Astrocyte (in vitro differentiated cells and primary cell): ENCODE results near the gene ARHGEF11. TPM values are rescaled to one million over a fixed set of nuclear protein-coding genes. Genes with fewer than 3 reads are reported as not detected.

Source experiments
- DNase-seq: peaks from one replicate; pipeline ENCODE4 v3.0.0-alpha.2; 2010; ENCODE audit warnings: low read depth
- FAIRE-seq: peaks from 2 replicates; lab custom pipeline; 2011; peaks lifted over from hg19 to GRCh38; lab: Jason Lieb, UNC
- H2AFZ ChIP-seq: 2 replicates; pipeline ENCODE4 v1.6.0; 2012; ENCODE audit warnings: low read depth, low read length, inconsistent platforms
- H3K27ac ChIP-seq: 2 replicates; pipeline ENCODE4 v1.5.1; 2011; ENCODE audit warnings: low read depth, low read length, inconsistent platforms
- H3K27me3 ChIP-seq: 2 replicates; pipeline ENCODE4 v1.6.0; 2011; ENCODE audit warnings: low read length, inconsistent platforms; ENCODE audit not compliant: insufficient read depth
- H3K36me3 ChIP-seq: 2 replicates; pipeline ENCODE4 v1.5.1; 2011; ENCODE audit warnings: low read length, inconsistent platforms; ENCODE audit not compliant: insufficient read depth
- H3K4me1 ChIP-seq: 2 replicates; pipeline ENCODE4 v1.5.1; 2011; ENCODE audit warnings: low read length, inconsistent platforms; ENCODE audit not compliant: insufficient read depth
- H3K4me2 ChIP-seq: 2 replicates; pipeline ENCODE4 v1.6.0; 2012; ENCODE audit warnings: low read length, inconsistent platforms
- H3K4me3 ChIP-seq: 2 replicates; pipeline ENCODE4 v1.5.1; 2011; ENCODE audit warnings: low read depth, mild to moderate bottlenecking, low read length, inconsistent platforms; ENCODE audit not compliant: insufficient read depth
- H3K79me2 ChIP-seq: 2 replicates; pipeline ENCODE4 v1.6.0; 2012; ENCODE audit warnings: mild to moderate bottlenecking, low read length, inconsistent platforms; ENCODE audit not compliant: insufficient read depth
- H3K9ac ChIP-seq: 2 replicates; pipeline ENCODE4 v1.6.0; 2012; ENCODE audit warnings: mild to moderate bottlenecking, low read length, inconsistent platforms
- H3K9me3 ChIP-seq: 2 replicates; pipeline ENCODE4 v1.5.1; 2012; ENCODE audit warnings: low read depth, mild to moderate bottlenecking, low read length, inconsistent platforms; ENCODE audit not compliant: insufficient read depth
- H4K20me1 ChIP-seq: 2 replicates; pipeline ENCODE4 v1.6.0; 2012; ENCODE audit warnings: low read length, inconsistent platforms; ENCODE audit not compliant: insufficient read depth
- H3K27ac Mint-ChIP-seq: one replicate; pipeline ENCODE4 v1.8.0; 2021; ENCODE audit warnings: mild to moderate bottlenecking, mixed read lengths; ENCODE audit not compliant: unreplicated experiment
- H3K27me3 Mint-ChIP-seq: one replicate; pipeline ENCODE4 v1.8.0; 2021; ENCODE audit warnings: low read depth, mixed read lengths; ENCODE audit not compliant: unreplicated experiment
- H3K36me3 Mint-ChIP-seq: one replicate; pipeline ENCODE4 v1.8.0; 2021; ENCODE audit warnings: low read depth, mixed read lengths; ENCODE audit not compliant: unreplicated experiment
- H3K4me1 Mint-ChIP-seq: one replicate; pipeline ENCODE4 v1.8.0; 2021; ENCODE audit warnings: low read depth, mixed read lengths; ENCODE audit not compliant: unreplicated experiment
- H3K4me3 Mint-ChIP-seq: one replicate; pipeline ENCODE4 v1.8.0; 2021; ENCODE audit warnings: mild to moderate bottlenecking, moderate library complexity, mixed read lengths; ENCODE audit not compliant: unreplicated experiment
- H3K9me3 Mint-ChIP-seq: one replicate; pipeline ENCODE4 v1.8.0; 2021; ENCODE audit warnings: mild to moderate bottlenecking, mixed read lengths; ENCODE audit not compliant: unreplicated experiment
- CTCF ChIP-seq: IDR thresholded peaks from 2 replicates; pipeline ENCODE4 v1.5.1; 2011; ENCODE audit warnings: low read depth, mild to moderate bottlenecking, inconsistent platforms, low read length, moderate library complexity; ENCODE audit not compliant: insufficient read depth
- EZH2 ChIP-seq: IDR thresholded peaks from 2 replicates; pipeline ENCODE4 v1.6.1; 2012; ENCODE audit warnings: mild to moderate bottlenecking, low read length, inconsistent platforms; ENCODE audit not compliant: insufficient read depth
- total RNA-seq: library from RNA; stranded (reverse); gene quantifications from 2 replicates; pipeline ENCODE4 v1.2.1, GENCODE V29; 2021

ARHGEF11 gene
- total RNA-seq, 1 donor from 2014 or later: 29.2 TPM

DNA sequence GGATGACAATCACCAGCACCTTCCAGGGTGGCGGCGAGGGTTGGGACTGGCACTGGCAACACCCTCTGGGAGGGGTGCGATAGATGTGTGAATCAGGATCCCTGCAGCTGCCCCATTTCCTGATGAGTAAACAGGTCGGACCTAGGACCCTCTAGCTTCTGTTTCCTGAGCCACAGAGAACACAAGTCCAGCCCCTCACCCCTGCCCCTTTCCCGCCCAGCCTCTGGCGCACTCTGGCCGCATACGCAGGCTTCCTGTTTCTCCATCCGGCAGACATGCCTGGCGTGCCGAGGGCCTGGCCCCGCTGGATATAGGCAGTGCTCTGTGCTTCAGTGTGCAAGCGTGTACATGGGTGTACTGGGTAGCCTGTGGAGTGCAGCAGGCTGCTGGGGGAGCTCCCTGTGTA, 147.4 kb downstream of the ARHGEF11 start:
- Histone ChIP-seq H3K36me3 (no peaks in the 10 kb centered on the region), H4K20me1 (peaks cover 20% of the 10 kb centered on the region), H3K9me3 (no peaks in the 10 kb centered on the region), H3K4me2 (peak overlapping the region; percentile 82), H3K9ac (peak overlapping the region; percentile 76), H2AFZ (no peak overlapping the region), H3K27ac (peak overlapping the region; percentile 96), H3K4me3 (no peak overlapping the region), H3K79me2 (peaks cover 72% of the 10 kb centered on the region), H3K4me1 (peaks cover 82% of the 10 kb centered on the region), H3K27me3 (no peaks in the 10 kb centered on the region)
- peaks cover 8% of the 10 kb centered on the region for H3K27me3 Mint-ChIP-seq
- no peak overlapping the region for H3K4me3 Mint-ChIP-seq
- H3K4me1 Mint-ChIP-seq: peaks cover 55% of the 10 kb centered on the region
- DNase-seq: peak; percentile 63
- peak overlapping the region; percentile 98 for H3K27ac Mint-ChIP-seq
- no peak for FAIRE-seq
- peaks cover 3% of the 10 kb centered on the region for H3K9me3 Mint-ChIP-seq
- H3K36me3 Mint-ChIP-seq: peaks cover 2% of the 10 kb centered on the region
- TF ChIP-seq CTCF (no peak), EZH2 (no peak)

- Mint-ChIP-seq H3K27me3 (peaks cover 7% of the 10 kb centered on the region), H3K4me1 (peaks cover 51% of the 10 kb centered on the region), H3K9me3 (peaks cover 3% of the 10 kb centered on the region), H3K36me3 (peaks cover 2% of the 10 kb centered on the region), H3K4me3 (peak overlapping the region; percentile 74), H3K27ac (peak overlapping the region; percentile 98)
- peak overlapping the region; percentile 82 for H3K4me2 ChIP-seq
- H3K79me2 ChIP-seq: peaks cover 63% of the 10 kb centered on the region
- H3K27ac ChIP-seq: peak overlapping the region; percentile 96
- H4K20me1 ChIP-seq: peaks cover 12% of the 10 kb centered on the region
- no peaks in the 10 kb centered on the region for H3K27me3 ChIP-seq
- TF ChIP-seq EZH2 (no peak), CTCF (no peak)
- FAIRE-seq: no peak
- H3K9me3 ChIP-seq: no peaks in the 10 kb centered on the region
- H2AFZ ChIP-seq: no peak overlapping the region
- H3K4me3 ChIP-seq: peak overlapping the region; percentile 12
- H3K36me3 ChIP-seq: no peaks in the 10 kb centered on the region
- H3K9ac ChIP-seq: peak overlapping the region; percentile 76
- peak; percentile 66 for DNase-seq
- H3K4me1 ChIP-seq: peaks cover 80% of the 10 kb centered on the region
These were observed 148.3 kb downstream of the ARHGEF11 start for GRCh38 chr1:156897078-156897825.

- Histone ChIP-seq H3K79me2 (peaks cover 56% of the 10 kb centered on the region), H3K27me3 (no peaks in the 10 kb centered on the region), H3K27ac (peak overlapping the region; percentile 96), H3K4me1 (peaks cover 75% of the 10 kb centered on the region), H2AFZ (no peak overlapping the region), H3K9me3 (no peaks in the 10 kb centered on the region), H3K9ac (peak overlapping the region; percentile 76), H3K4me3 (peak overlapping the region; percentile 12), H3K4me2 (peak overlapping the region; percentile 82), H4K20me1 (peaks cover 8% of the 10 kb centered on the region), H3K36me3 (no peaks in the 10 kb centered on the region)
- Mint-ChIP-seq H3K27me3 (peaks cover 9% of the 10 kb centered on the region), H3K27ac (peak overlapping the region; percentile 98), H3K9me3 (peaks cover 3% of the 10 kb centered on the region), H3K4me3 (peak overlapping the region; percentile 74), H3K4me1 (peaks cover 48% of the 10 kb centered on the region), H3K36me3 (peaks cover 2% of the 10 kb centered on the region)
- TF ChIP-seq CTCF (no peak), EZH2 (no peak)
- peak; percentile 68 for FAIRE-seq
- peak; percentile 92 for DNase-seq
These were observed 149.0 kb downstream of the ARHGEF11 start for GRCh38 chr1:156896490-156897033.
